ENCODE data around the gene ZNF529. TPM values are rescaled to one million over a fixed set of nuclear protein-coding genes. Genes with fewer than 3 reads are reported as not detected.

ZNF529 gene
- total and polyA plus RNA-seq, 2 of the 13 experiments (the other 11 are each of a cell fraction or from before 2014, with no cell fraction given) = 9.3 to 10.6 TPM

GRCh38 chr19:36573020-36573894 lies at the start of gene ZNF529 (continued):
- 0 out of 2 replicates have a peak, but pooled peaks have one; percentile 6 for TF ChIP-seq HIVEP1 (CRISPR knock-in tag; IDR thresholded peaks at IDR 0.05)
- TF ChIP-seq AKNA (CRISPR knock-in tag; IDR thresholded peaks at IDR 0.05; ENCODE audit: borderline replicate concordance) = no peak
- no peak for TF ChIP-seq NBN (conservative IDR thresholded peaks at IDR 0.05)
- peak; percentile 41; the same call in 1 of the 2 replicates for TF ChIP-seq RFXANK (CRISPR knock-in tag; IDR thresholded peaks at IDR 0.05)
- 0 out of 2 replicates have a peak, but pooled peaks have one; percentile 17 for TF ChIP-seq ISL2 (CRISPR knock-in tag; IDR thresholded peaks at IDR 0.05)
- TF ChIP-seq E2F2 (CRISPR knock-in tag; IDR thresholded peaks at IDR 0.05; ENCODE audit: borderline replicate concordance) = no peak
- TF ChIP-seq SRF (IDR thresholded peaks at IDR 0.05; ENCODE audit: low read depth, low read length) = no peak
- peak; percentile 89; the same call in 1 of the 2 replicates for TF ChIP-seq ZBTB7B (CRISPR knock-in tag; IDR thresholded peaks at IDR 0.05)
- TF ChIP-seq RXRA (CRISPR knock-in tag; IDR thresholded peaks at IDR 0.05) = peak; percentile 74
- TF ChIP-seq GPBP1L1 (CRISPR knock-in tag; IDR thresholded peaks at IDR 0.05) = no peak
- no peak for TF ChIP-seq ZKSCAN1 (IDR thresholded peaks at IDR 0.05; ENCODE audit: low read length)
- peak; percentile 77 for TF ChIP-seq IKZF4 (CRISPR knock-in tag; IDR thresholded peaks at IDR 0.05; ENCODE audit: borderline replicate concordance, low read depth, not compliant biosample characterization)
- peak; percentile 17; the same call in 1 of the 2 replicates for TF ChIP-seq PATZ1 (CRISPR knock-in tag; IDR thresholded peaks at IDR 0.05)
- TF ChIP-seq ZUFSP (CRISPR knock-in tag; IDR thresholded peaks at IDR 0.05; ENCODE audit: borderline replicate concordance) = 0 out of 2 replicates have a peak, but pooled peaks have one; percentile 70
- TF ChIP-seq ZSCAN31 (CRISPR knock-in tag; IDR thresholded peaks at IDR 0.05; ENCODE audit: low read depth) = peak; percentile 57; the same call in 1 of the 2 replicates
- peak; percentile 71; the same call in 1 of the 2 replicates for TF ChIP-seq HDAC2 (CRISPR knock-in tag; IDR thresholded peaks at IDR 0.05)
- peak; percentile 68; the same call in 1 of the 2 replicates for TF ChIP-seq ZNF430 (CRISPR knock-in tag; IDR thresholded peaks at IDR 0.05)

Measured in HepG2 (cell line).